ENCODE data around the gene RIPK4. TPM values are rescaled to one million over a fixed set of nuclear protein-coding genes. Genes with fewer than 3 reads are reported as not detected.

The RIPK4 gene
- total RNA-seq, 1 experiment from 2014 or later, result 16.0 TPM

DNA sequence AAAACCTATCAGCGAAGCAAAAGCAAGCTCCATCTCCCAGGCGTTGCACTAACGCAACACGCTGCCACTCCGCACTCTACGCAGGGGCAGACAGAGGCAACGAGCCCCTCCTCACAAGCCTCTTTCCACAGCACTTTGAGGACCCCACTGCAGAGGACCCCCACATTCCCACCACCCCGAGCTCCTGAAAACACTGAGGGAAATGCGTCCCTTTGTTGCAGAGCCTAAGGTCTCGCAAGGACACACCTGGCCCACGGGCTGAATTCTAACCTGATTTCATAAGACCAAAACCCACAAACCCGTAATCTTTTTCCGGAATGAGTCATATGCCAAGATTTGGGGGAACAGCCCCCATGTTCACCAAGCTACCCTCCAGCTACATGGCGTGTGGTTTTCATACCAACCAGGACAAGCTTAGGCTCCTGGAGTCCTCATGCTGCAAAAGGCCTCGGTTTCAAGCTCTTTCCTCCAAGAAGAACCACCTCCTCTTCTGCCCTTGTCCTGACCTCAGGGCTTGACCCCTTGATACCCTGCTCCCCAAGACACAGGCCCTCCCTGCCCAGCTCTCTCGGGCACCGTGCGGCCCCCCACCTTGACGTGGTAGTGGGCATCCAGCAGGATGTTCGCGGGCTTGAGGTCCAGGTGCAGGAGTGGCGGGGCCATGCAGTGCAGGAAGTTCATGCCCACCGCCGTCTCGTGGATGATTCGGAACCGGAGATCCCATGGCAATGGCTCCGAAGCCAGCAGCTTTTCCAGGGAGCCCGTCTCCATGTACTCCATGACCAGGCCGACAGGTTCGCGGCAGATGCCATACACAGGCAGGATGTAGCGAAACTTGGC, 10.7 kb downstream of the RIPK4 start:
- no peak overlapping the region for H3K27ac ChIP-seq (ENCODE audit: low read depth, low read length, poor library complexity, severe bottlenecking)
- peaks cover 23% of the 10 kb centered on the region for H3K36me3 ChIP-seq (ENCODE audit: insufficient read depth, low read length, poor library complexity, severe bottlenecking)
- ChIA-PET CTCF (interaction anchor here (1.4 kb wide), 1 partner anchor 144 kb away, joined by 3 read pairs; no protein-coding TSS in a partner anchor), POLR2A (ENCODE audit: low non-redundant PET) (no interaction called here)
- no peaks in the 10 kb centered on the region for H3K27me3 ChIP-seq (replicated peaks; ENCODE audit: insufficient read depth, low read depth, low read length, poor library complexity)
- DNase-seq (ENCODE audit: low spot score), result no peak
- H3K9me3 ChIP-seq (ENCODE audit: low read depth, low read length, poor library complexity, severe bottlenecking), result no peaks in the 10 kb centered on the region
- no TSS peak for BruUV-seq (replicated peaks)
- no peak overlapping the region for H3K4me3 ChIP-seq (ENCODE audit: low read depth, low read length, poor library complexity, severe bottlenecking)
- peaks cover 67% of the 10 kb centered on the region for H3K4me1 ChIP-seq (ENCODE audit: insufficient read depth, low read length, poor library complexity, severe bottlenecking)
- intact Hi-C loops (cut with micrococcal nuclease; ENCODE audit: unreplicated experiment), result no loop called here
- TF ChIP-seq, protein P1, sequence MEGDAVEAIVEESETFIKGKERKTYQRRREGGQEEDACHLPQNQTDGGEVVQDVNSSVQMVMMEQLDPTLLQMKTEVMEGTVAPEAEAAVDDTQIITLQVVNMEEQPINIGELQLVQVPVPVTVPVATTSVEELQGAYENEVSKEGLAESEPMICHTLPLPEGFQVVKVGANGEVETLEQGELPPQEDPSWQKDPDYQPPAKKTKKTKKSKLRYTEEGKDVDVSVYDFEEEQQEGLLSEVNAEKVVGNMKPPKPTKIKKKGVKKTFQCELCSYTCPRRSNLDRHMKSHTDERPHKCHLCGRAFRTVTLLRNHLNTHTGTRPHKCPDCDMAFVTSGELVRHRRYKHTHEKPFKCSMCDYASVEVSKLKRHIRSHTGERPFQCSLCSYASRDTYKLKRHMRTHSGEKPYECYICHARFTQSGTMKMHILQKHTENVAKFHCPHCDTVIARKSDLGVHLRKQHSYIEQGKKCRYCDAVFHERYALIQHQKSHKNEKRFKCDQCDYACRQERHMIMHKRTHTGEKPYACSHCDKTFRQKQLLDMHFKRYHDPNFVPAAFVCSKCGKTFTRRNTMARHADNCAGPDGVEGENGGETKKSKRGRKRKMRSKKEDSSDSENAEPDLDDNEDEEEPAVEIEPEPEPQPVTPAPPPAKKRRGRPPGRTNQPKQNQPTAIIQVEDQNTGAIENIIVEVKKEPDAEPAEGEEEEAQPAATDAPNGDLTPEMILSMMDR (conservative IDR thresholded peaks at IDR 0.05; ENCODE audit: low read depth, low read length), result no peak
- no peak for TF ChIP-seq EZH2 (IDR thresholded peaks at IDR 0.05; ENCODE audit: borderline replicate concordance, low read depth, low read length, poor library complexity, severe bottlenecking)

DNA sequence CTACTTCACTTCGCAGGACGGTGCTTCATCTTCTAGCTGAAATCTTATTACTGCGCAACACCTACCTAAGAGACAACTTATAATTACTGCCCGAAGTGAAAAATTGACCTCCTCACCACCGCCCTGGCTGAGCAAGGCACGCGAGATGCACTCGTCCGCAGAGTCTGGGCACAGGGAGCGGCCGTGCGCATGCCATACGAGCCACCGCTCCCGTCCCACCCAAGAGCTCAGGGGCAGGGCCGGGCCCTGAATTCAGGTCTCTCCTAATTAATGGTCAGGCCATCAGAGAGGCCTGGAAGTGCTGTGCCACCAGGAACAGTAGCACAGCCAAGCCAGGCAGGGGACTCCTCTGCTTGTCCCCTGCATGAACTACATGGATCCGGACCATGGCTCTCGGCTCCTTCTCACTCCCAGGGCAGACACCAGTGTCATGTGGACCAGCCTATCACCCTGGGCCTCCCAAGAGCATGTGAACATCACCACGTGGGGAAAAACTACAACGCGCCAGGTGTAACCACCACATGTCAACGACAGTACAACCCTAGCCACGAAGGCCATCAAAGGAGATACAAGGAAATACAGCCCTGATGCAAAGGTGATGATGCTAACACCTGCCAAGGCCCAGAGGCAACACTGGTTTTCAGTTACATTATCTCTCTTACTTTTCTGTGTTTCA, 11.5 kb downstream of the RIPK4 start:
- H3K27me3 ChIP-seq (replicated peaks; ENCODE audit: insufficient read depth, low read depth, low read length, poor library complexity), result no peaks in the 10 kb centered on the region
- intact Hi-C loops (cut with micrococcal nuclease; ENCODE audit: unreplicated experiment), result no loop called here
- peaks cover 67% of the 10 kb centered on the region for H3K4me1 ChIP-seq (ENCODE audit: insufficient read depth, low read length, poor library complexity, severe bottlenecking)
- TF ChIP-seq EZH2 (IDR thresholded peaks at IDR 0.05; ENCODE audit: borderline replicate concordance, low read depth, low read length, poor library complexity, severe bottlenecking), result no peak
- TF ChIP-seq, protein P1 (conservative IDR thresholded peaks at IDR 0.05; ENCODE audit: low read depth, low read length), result no peak
- H3K27ac ChIP-seq (ENCODE audit: low read depth, low read length, poor library complexity, severe bottlenecking), result no peak overlapping the region
- CTCF ChIA-PET, result interaction anchor here (1.4 kb wide), 1 partner anchor 143 kb away, joined by 3 read pairs; no protein-coding TSS in a partner anchor
- POLR2A ChIA-PET (ENCODE audit: low non-redundant PET), result no interaction called here
- BruUV-seq (replicated peaks), result no TSS peak
- no peak overlapping the region for H3K4me3 ChIP-seq (ENCODE audit: low read depth, low read length, poor library complexity, severe bottlenecking)
- no peaks in the 10 kb centered on the region for H3K9me3 ChIP-seq (ENCODE audit: low read depth, low read length, poor library complexity, severe bottlenecking)
- DNase-seq (ENCODE audit: low spot score), result no peak
- H3K36me3 ChIP-seq (ENCODE audit: insufficient read depth, low read length, poor library complexity, severe bottlenecking), result peaks cover 24% of the 10 kb centered on the region

DNA sequence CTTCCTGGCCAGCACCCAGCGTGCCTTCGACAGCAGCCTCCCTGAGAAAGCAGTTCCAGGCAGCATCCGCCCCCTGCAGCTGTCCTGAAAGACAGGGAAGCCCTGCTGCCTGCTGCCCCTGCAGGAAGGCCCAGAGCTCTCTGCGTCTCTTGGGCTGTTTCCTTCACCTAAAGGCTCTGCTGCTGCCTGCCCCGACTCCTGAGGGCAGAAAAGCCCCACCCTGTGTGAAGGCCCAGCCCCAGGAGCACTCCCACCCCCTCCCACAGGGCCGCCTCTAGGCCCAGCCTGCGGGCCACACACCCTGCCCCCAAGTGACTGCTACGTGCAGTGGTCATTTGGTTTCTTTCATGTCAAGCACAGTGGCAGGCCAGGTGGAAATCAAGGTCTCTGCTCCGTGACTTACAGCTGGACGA, 12.4 kb downstream of the RIPK4 start:
- TF ChIP-seq, protein P1 (conservative IDR thresholded peaks at IDR 0.05; ENCODE audit: low read depth, low read length), result no peak
- TF ChIP-seq EZH2 (IDR thresholded peaks at IDR 0.05; ENCODE audit: borderline replicate concordance, low read depth, low read length, poor library complexity, severe bottlenecking), result no peak
- Histone ChIP-seq H3K9me3 (ENCODE audit: low read depth, low read length, poor library complexity, severe bottlenecking) (no peaks in the 10 kb centered on the region), H3K36me3 (ENCODE audit: insufficient read depth, low read length, poor library complexity, severe bottlenecking) (peaks cover 33% of the 10 kb centered on the region), H3K4me3 (ENCODE audit: low read depth, low read length, poor library complexity, severe bottlenecking) (no peak overlapping the region), H3K27me3 (replicated peaks; ENCODE audit: insufficient read depth, low read depth, low read length, poor library complexity) (no peaks in the 10 kb centered on the region), H3K27ac (ENCODE audit: low read depth, low read length, poor library complexity, severe bottlenecking) (peak overlapping the region; percentile 68), H3K4me1 (ENCODE audit: insufficient read depth, low read length, poor library complexity, severe bottlenecking) (peaks cover 59% of the 10 kb centered on the region)
- DNase-seq (ENCODE audit: low spot score), result peak; percentile 71
- intact Hi-C loops (cut with micrococcal nuclease; ENCODE audit: unreplicated experiment), result no loop called here
- POLR2A ChIA-PET (ENCODE audit: low non-redundant PET), result no interaction called here
- BruUV-seq (replicated peaks), result no TSS peak
- CTCF ChIA-PET, result interaction anchor here (0.5 kb wide), 1 partner anchor 700 kb away, joined by 3 read pairs; no protein-coding TSS in a partner anchor
